Fibroblast of lung (primary cell): ENCODE measurements around the gene PSG4.
"Not testable (repeated sequence)": the region's sequence is repeated elsewhere in the genome, so short reads cannot be mapped to it uniquely, and the experiment has no call there.

Source experiments
- CTCF ChIP-seq, 2 donors: IDR thresholded peaks in 1 of 2; conservative IDR thresholded peaks in 1 of 2; 1 replicate in 1 of 2; 2 replicates in 1 of 2; pipeline ENCODE4 v1.5.1; 2011 to 2012; ENCODE audit warnings: low read length in 2 of 2, control low read depth in 1 of 2, inconsistent platforms in 1 of 2, low read depth in 1 of 2, mild to moderate bottlenecking in 1 of 2
- EZH2 ChIP-seq: IDR thresholded peaks from 2 replicates; pipeline ENCODE4 v1.5.1; 2012; ENCODE audit warnings: low read length, control low read depth, mild to moderate bottlenecking; ENCODE audit errors: missing control alignments

GRCh38 chr19:43221891-43222290 is 16.5 kb upstream of the PSG4 start:
- TF ChIP-seq EZH2; CTCF (conservative IDR thresholded peaks at IDR 0.05 in 1 of 2, IDR thresholded peaks at IDR 0.05 in 1 of 2; ENCODE audit: low read depth in 1 of 2, low read length in 2 of 2): not testable (repeated sequence)
